ENCODE measurements around the gene TRPV3. TPM values are rescaled to one million over a fixed set of nuclear protein-coding genes. Genes with fewer than 3 reads are reported as not detected.

TRPV3 gene
- total RNA-seq, 5 donors from 2014 or later (not counting 1 experiment from before 2014, with no cell fraction given) = 0.23 to 1.4 (median 0.44) TPM

GRCh38 chr17:3549610-3550162 is 7.9 kb downstream of the TRPV3 start:
- 100% methylated on average over 1 of the region's 2 CpGs for WGBS (ENCODE audit: insufficient coverage)
- no peak for ATAC-seq (replicated peaks in 1 of 4)
- H3K27me3 Mint-ChIP-seq = peaks cover 9 to 10% of the 10 kb centered on the region in 2 donors
- H3K36me3 Mint-ChIP-seq = no peaks in the 10 kb centered on the region
- POLR2A ChIA-PET = no interaction called here
- Histone ChIP-seq H3K27ac (ENCODE audit: low read length) (no peak overlapping the region), H3K27me3 (replicated peaks in 1 of 2; ENCODE audit: control insufficient read depth in 2 of 2, extremely low read depth in 1 of 2, insufficient read depth in 2 of 2, low read length in 1 of 2) (peaks cover 0 to 30% of the 10 kb centered on the region in 2 experiments), H3K9me3 (no peaks in the 10 kb centered on the region), H3K4me1 (ENCODE audit: control insufficient read depth in 1 of 2, extremely low read depth in 1 of 2, insufficient read depth in 2 of 2, low read length in 2 of 2) (no peaks in the 10 kb centered on the region), H3K36me3 (ENCODE audit: control insufficient read depth in 2 of 2, extremely low read depth in 1 of 2, insufficient read depth in 1 of 2, low read length in 1 of 2) (no peaks in the 10 kb centered on the region), H3K4me3 (ENCODE audit: control insufficient read depth in 1 of 2, extremely low read depth in 1 of 2, low read length in 1 of 2) (no peak overlapping the region)
- H3K4me3 Mint-ChIP-seq = no peak overlapping the region
- DNase-seq = no peak
- peaks cover 0 to 8% (median 0%) of the 10 kb centered on the region in 3 donors for H3K9me3 Mint-ChIP-seq
- no peak overlapping the region for H3K27ac Mint-ChIP-seq
- no peaks in the 10 kb centered on the region for H3K4me1 Mint-ChIP-seq
- CTCF ChIA-PET = no interaction called here

- no peak overlapping the region for H3K4me3 ChIP-seq (ENCODE audit: control insufficient read depth in 1 of 2, extremely low read depth in 1 of 2, low read length in 1 of 2)
- no peak overlapping the region for H3K27ac ChIP-seq (ENCODE audit: low read length)
- no peaks in the 10 kb centered on the region for H3K36me3 ChIP-seq (ENCODE audit: control insufficient read depth in 2 of 2, extremely low read depth in 1 of 2, insufficient read depth in 1 of 2, low read length in 1 of 2)
- CTCF ChIA-PET = no interaction called here
- H3K9me3 ChIP-seq = no peaks in the 10 kb centered on the region
- no peak overlapping the region for H3K4me3 Mint-ChIP-seq
- H3K36me3 Mint-ChIP-seq = no peaks in the 10 kb centered on the region
- no peak for ATAC-seq (replicated peaks in 1 of 4)
- H3K4me1 Mint-ChIP-seq = no peaks in the 10 kb centered on the region
- peaks cover 7 to 10% of the 10 kb centered on the region in 2 donors for H3K27me3 Mint-ChIP-seq
- no peak overlapping the region for H3K27ac Mint-ChIP-seq
- DNase-seq = no peak
- POLR2A ChIA-PET = no interaction called here
- 56% methylated on average over 3 of the region's 11 CpGs for WGBS (ENCODE audit: insufficient coverage)
- H3K9me3 Mint-ChIP-seq = peaks cover 0 to 8% (median 0%) of the 10 kb centered on the region in 3 donors
- peaks cover 0 to 23% of the 10 kb centered on the region in 2 experiments for H3K27me3 ChIP-seq (replicated peaks in 1 of 2; ENCODE audit: control insufficient read depth in 2 of 2, extremely low read depth in 1 of 2, insufficient read depth in 2 of 2, low read length in 1 of 2)
- no peaks in the 10 kb centered on the region for H3K4me1 ChIP-seq (ENCODE audit: control insufficient read depth in 1 of 2, extremely low read depth in 1 of 2, insufficient read depth in 2 of 2, low read length in 2 of 2)
These were observed 10.0 kb downstream of the TRPV3 start for GRCh38 chr17:3547628-3548027.

DNA sequence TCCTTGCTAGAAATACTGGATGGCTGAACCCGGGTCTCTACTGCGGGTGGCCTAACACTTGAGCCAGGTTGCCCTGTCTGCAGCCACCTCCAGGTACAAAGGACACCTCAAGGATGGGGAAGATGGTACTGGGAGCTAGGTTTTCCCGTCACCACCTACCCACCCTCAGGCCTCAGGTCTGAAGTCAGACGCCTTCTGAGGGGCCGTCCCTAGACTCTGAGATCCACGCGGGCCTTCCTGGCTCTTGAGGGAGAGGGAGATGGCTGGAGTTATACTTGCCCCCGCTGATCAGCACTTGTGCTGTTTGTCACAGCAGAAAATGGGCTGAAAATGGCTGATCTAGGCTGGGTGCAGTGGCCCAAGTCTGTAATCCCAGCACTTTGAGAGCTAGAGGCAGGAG is 10.6 kb downstream of the TRPV3 start:
- DNase-seq = no peak
- H3K36me3 ChIP-seq (ENCODE audit: control insufficient read depth in 2 of 2, extremely low read depth in 1 of 2, insufficient read depth in 1 of 2, low read length in 1 of 2) = no peaks in the 10 kb centered on the region
- peaks cover 0 to 24% of the 10 kb centered on the region in 2 experiments for H3K27me3 ChIP-seq (replicated peaks in 1 of 2; ENCODE audit: control insufficient read depth in 2 of 2, extremely low read depth in 1 of 2, insufficient read depth in 2 of 2, low read length in 1 of 2)
- no peaks in the 10 kb centered on the region for H3K4me1 ChIP-seq (ENCODE audit: control insufficient read depth in 1 of 2, extremely low read depth in 1 of 2, insufficient read depth in 2 of 2, low read length in 2 of 2)
- H3K36me3 Mint-ChIP-seq = no peaks in the 10 kb centered on the region
- WGBS (ENCODE audit: insufficient coverage) = 95% methylated on average over 4 of the region's 8 CpGs
- CTCF ChIA-PET = no interaction called here
- no peaks in the 10 kb centered on the region for H3K9me3 ChIP-seq
- no peak overlapping the region for H3K27ac ChIP-seq (ENCODE audit: low read length)
- H3K27ac Mint-ChIP-seq = no peak overlapping the region
- peaks cover 0 to 8% (median 0%) of the 10 kb centered on the region in 3 donors for H3K9me3 Mint-ChIP-seq
- H3K4me3 ChIP-seq (ENCODE audit: control insufficient read depth in 1 of 2, extremely low read depth in 1 of 2, low read length in 1 of 2) = no peak overlapping the region
- H3K4me1 Mint-ChIP-seq = no peaks in the 10 kb centered on the region
- POLR2A ChIA-PET = no interaction called here
- peaks cover 7 to 11% of the 10 kb centered on the region in 2 donors for H3K27me3 Mint-ChIP-seq
- H3K4me3 Mint-ChIP-seq = no peak overlapping the region
- no peak for ATAC-seq (replicated peaks in 1 of 4)

- H3K27ac ChIP-seq (ENCODE audit: low read length) = no peak overlapping the region
- POLR2A ChIA-PET = no interaction called here
- 93% methylated on average over 3 of the region's 5 CpGs for WGBS (ENCODE audit: insufficient coverage)
- CTCF ChIA-PET = no interaction called here
- H3K36me3 ChIP-seq (ENCODE audit: control insufficient read depth in 2 of 2, extremely low read depth in 1 of 2, insufficient read depth in 1 of 2, low read length in 1 of 2) = no peaks in the 10 kb centered on the region
- no peak overlapping the region for H3K4me3 Mint-ChIP-seq
- H3K9me3 ChIP-seq = no peaks in the 10 kb centered on the region
- DNase-seq (no peak), ATAC-seq (replicated peaks in 1 of 4) (no peak)
- peaks cover 7 to 11% of the 10 kb centered on the region in 2 donors for H3K27me3 Mint-ChIP-seq
- no peaks in the 10 kb centered on the region for H3K36me3 Mint-ChIP-seq
- peaks cover 0 to 8% (median 0%) of the 10 kb centered on the region in 3 donors for H3K9me3 Mint-ChIP-seq
- H3K4me1 Mint-ChIP-seq = no peaks in the 10 kb centered on the region
- H3K27me3 ChIP-seq (replicated peaks in 1 of 2; ENCODE audit: control insufficient read depth in 2 of 2, extremely low read depth in 1 of 2, insufficient read depth in 2 of 2, low read length in 1 of 2) = peaks cover 0 to 24% of the 10 kb centered on the region in 2 experiments
- H3K27ac Mint-ChIP-seq = no peak overlapping the region
- H3K4me3 ChIP-seq (ENCODE audit: control insufficient read depth in 1 of 2, extremely low read depth in 1 of 2, low read length in 1 of 2) = no peak overlapping the region
- H3K4me1 ChIP-seq (ENCODE audit: control insufficient read depth in 1 of 2, extremely low read depth in 1 of 2, insufficient read depth in 2 of 2, low read length in 2 of 2) = no peaks in the 10 kb centered on the region
These were observed 11.1 kb downstream of the TRPV3 start for GRCh38 chr17:3546521-3546920.

DNA sequence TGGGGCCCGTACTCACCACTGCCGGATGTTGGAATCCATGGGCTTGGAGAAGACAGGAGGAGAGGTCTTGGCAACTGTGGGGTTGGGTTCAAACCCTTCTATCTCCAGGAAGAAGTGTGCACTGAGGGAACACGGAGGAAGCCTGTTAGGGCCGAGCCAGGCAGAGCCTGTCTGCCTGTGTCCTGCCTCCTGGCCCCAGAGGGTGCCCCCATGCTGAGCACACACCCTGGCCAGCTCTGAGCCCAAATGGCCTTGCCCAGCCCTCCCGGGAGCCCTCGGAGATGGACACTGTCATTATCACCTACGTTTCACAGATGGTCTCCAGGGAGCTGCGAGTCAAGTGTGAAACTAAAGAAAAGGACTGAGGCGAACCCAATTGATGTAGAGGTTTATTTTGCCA is 12.5 kb downstream of the TRPV3 start:
- Mint-ChIP-seq H3K27me3 (peaks cover 7 to 11% of the 10 kb centered on the region in 2 donors), H3K36me3 (no peaks in the 10 kb centered on the region), H3K4me1 (no peaks in the 10 kb centered on the region), H3K4me3 (no peak overlapping the region), H3K27ac (no peak overlapping the region), H3K9me3 (peaks cover 0 to 8% (median 0%) of the 10 kb centered on the region in 3 donors)
- ATAC-seq (replicated peaks in 1 of 4) = no peak
- CTCF ChIA-PET = no interaction called here
- no peaks in the 10 kb centered on the region for H3K9me3 ChIP-seq
- H3K4me3 ChIP-seq (ENCODE audit: control insufficient read depth in 1 of 2, extremely low read depth in 1 of 2, low read length in 1 of 2) = no peak overlapping the region
- peaks cover 0 to 21% of the 10 kb centered on the region in 2 experiments for H3K27me3 ChIP-seq (replicated peaks in 1 of 2; ENCODE audit: control insufficient read depth in 2 of 2, extremely low read depth in 1 of 2, insufficient read depth in 2 of 2, low read length in 1 of 2)
- no peaks in the 10 kb centered on the region for H3K4me1 ChIP-seq (ENCODE audit: control insufficient read depth in 1 of 2, extremely low read depth in 1 of 2, insufficient read depth in 2 of 2, low read length in 2 of 2)
- H3K36me3 ChIP-seq (ENCODE audit: control insufficient read depth in 2 of 2, extremely low read depth in 1 of 2, insufficient read depth in 1 of 2, low read length in 1 of 2) = no peaks in the 10 kb centered on the region
- no peak for DNase-seq
- POLR2A ChIA-PET = no interaction called here
- no peak overlapping the region for H3K27ac ChIP-seq (ENCODE audit: low read length)
- WGBS (ENCODE audit: insufficient coverage) = 92% methylated on average over 2 of the region's 9 CpGs

DNA sequence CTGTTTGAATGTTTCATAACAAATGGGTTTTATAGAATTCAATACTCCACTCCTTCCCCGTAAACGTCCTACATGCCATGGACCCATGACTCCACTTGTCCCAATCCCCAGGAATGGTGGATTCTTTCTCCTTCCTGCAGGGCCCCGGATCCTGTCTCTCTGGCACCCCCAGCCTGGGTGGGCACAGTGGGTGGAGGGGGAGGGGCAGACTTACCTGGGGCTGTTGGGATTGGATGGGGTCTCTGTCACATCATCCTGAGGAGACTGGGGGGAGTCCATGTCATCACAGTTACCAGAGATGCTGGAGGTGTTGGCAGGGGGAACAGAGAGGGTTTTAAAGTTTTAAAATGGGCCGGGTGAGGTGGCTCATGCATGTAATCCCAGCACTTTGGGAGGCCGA is 13.2 kb downstream of the TRPV3 start:
- no peaks in the 10 kb centered on the region for H3K9me3 ChIP-seq
- Mint-ChIP-seq H3K36me3 (no peaks in the 10 kb centered on the region), H3K4me3 (no peak overlapping the region), H3K4me1 (no peaks in the 10 kb centered on the region), H3K9me3 (peaks cover 0 to 2% (median 0%) of the 10 kb centered on the region in 3 donors), H3K27ac (no peak overlapping the region), H3K27me3 (peaks cover 9 to 11% of the 10 kb centered on the region in 2 donors)
- WGBS (ENCODE audit: insufficient coverage) = no CpG with 5 or more reads among the region's 5 CpGs
- DNase-seq = no peak
- no peak for ATAC-seq (replicated peaks in 1 of 4)
- no peak overlapping the region for H3K4me3 ChIP-seq (ENCODE audit: control insufficient read depth in 1 of 2, extremely low read depth in 1 of 2, low read length in 1 of 2)
- no peaks in the 10 kb centered on the region for H3K4me1 ChIP-seq (ENCODE audit: control insufficient read depth in 1 of 2, extremely low read depth in 1 of 2, insufficient read depth in 2 of 2, low read length in 2 of 2)
- H3K36me3 ChIP-seq (ENCODE audit: control insufficient read depth in 2 of 2, extremely low read depth in 1 of 2, insufficient read depth in 1 of 2, low read length in 1 of 2) = no peaks in the 10 kb centered on the region
- H3K27ac ChIP-seq (ENCODE audit: low read length) = no peak overlapping the region
- CTCF ChIA-PET = no interaction called here
- peaks cover 0 to 23% of the 10 kb centered on the region in 2 experiments for H3K27me3 ChIP-seq (replicated peaks in 1 of 2; ENCODE audit: control insufficient read depth in 2 of 2, extremely low read depth in 1 of 2, insufficient read depth in 2 of 2, low read length in 1 of 2)
- POLR2A ChIA-PET = no interaction called here

GRCh38 chr17:3543453-3543852 is 14.2 kb downstream of the TRPV3 start:
- POLR2A ChIA-PET = no interaction called here
- Mint-ChIP-seq H3K36me3 (no peaks in the 10 kb centered on the region), H3K4me1 (no peaks in the 10 kb centered on the region), H3K27me3 (peaks cover 9 to 11% of the 10 kb centered on the region in 2 donors), H3K27ac (no peak overlapping the region), H3K4me3 (no peak overlapping the region), H3K9me3 (no peaks in the 10 kb centered on the region)
- no peak for ATAC-seq (replicated peaks in 1 of 4)
- Histone ChIP-seq H3K36me3 (ENCODE audit: control insufficient read depth in 2 of 2, extremely low read depth in 1 of 2, insufficient read depth in 1 of 2, low read length in 1 of 2) (no peaks in the 10 kb centered on the region), H3K4me3 (ENCODE audit: control insufficient read depth in 1 of 2, extremely low read depth in 1 of 2, low read length in 1 of 2) (no peak overlapping the region), H3K27ac (ENCODE audit: low read length) (no peak overlapping the region), H3K27me3 (replicated peaks in 1 of 2; ENCODE audit: control insufficient read depth in 2 of 2, extremely low read depth in 1 of 2, insufficient read depth in 2 of 2, low read length in 1 of 2) (peaks cover 0 to 23% of the 10 kb centered on the region in 2 experiments), H3K4me1 (ENCODE audit: control insufficient read depth in 1 of 2, extremely low read depth in 1 of 2, insufficient read depth in 2 of 2, low read length in 2 of 2) (no peaks in the 10 kb centered on the region), H3K9me3 (no peaks in the 10 kb centered on the region)
- no peak for DNase-seq
- CTCF ChIA-PET = no interaction called here
- WGBS (ENCODE audit: insufficient coverage) = 96% methylated on average over 9 of the region's 10 CpGs

All from T-cell (primary cell).